HG03565 (cell line): ENCODE results near the gene PLXNA4.
"Not testable (repeated sequence)": the region's sequence is repeated elsewhere in the genome, so short reads cannot be mapped to it uniquely, and the experiment has no call there.

Source experiments
- ATAC-seq: cut with Tn5 transposase; IDR thresholded peaks from one replicate; pipeline ENCODE4 v1.9.1; 2021; ENCODE audit warnings: mild to moderate bottlenecking, moderate library complexity; ENCODE audit not compliant: unreplicated experiment

Gene PLXNA4

DNA sequence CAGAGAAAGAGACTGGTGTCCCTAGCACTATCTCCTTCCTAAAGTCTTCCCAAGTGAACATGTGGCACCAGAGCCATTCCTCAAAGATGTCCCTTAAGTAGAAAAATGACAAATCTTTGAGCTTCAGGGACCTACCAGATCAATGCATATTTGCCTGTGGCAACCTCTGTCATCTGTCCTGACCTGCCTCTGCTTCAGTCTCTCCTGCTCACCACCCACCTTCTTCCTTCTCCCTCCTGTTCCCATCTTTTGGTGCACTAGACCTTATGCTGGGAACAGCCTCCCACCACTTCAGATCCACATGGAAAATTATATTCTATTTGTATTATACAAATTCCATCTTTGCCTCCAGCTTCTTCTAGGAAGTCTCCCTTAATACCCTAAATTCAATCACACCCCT is 386.4 kb downstream of the PLXNA4 start:
- no peak for ATAC-seq

DNA sequence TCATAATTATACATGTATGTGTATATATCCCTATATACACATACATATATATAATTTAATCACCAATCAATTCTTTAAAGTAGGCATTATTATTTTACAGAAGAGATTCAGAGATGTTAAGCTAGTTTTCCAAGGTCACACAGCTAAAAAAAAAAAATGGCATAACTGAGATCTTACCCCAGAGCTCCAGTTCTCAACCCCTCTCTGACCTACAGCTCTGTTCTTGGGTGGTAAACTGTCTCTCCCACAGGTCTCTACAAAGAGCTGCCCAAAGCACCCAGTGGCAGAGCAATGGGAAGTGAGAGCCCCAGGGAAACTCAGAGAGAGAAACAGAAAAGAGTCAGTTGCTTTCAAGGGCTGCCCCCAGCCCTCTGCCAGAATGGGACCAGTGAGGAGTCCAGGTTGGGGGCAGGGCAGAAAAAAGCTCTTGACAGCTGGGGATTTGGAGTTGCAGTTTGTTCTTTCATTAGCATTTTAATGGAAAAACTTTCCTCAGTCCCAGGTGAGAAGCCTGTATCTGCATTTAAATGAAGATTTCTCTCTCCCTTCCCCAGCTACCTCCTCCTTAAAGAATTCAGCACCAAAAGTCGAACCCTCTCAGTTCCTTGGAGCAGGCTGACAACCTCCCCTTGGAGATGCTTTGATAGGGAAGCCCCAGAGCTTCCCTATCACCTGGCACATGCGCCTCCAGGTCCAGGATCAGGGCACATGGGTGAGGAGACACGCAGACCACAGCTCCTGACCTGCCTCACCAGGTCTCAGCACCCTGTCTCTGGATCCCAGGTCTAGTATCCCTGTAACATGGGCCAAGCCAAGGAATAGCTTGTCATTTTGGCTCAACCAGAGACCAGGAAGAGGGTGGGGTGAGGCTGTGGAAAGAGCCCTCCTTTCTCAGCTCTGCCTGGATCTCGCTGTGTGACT is 388.1 kb downstream of the PLXNA4 start:
- no peak for ATAC-seq

DNA sequence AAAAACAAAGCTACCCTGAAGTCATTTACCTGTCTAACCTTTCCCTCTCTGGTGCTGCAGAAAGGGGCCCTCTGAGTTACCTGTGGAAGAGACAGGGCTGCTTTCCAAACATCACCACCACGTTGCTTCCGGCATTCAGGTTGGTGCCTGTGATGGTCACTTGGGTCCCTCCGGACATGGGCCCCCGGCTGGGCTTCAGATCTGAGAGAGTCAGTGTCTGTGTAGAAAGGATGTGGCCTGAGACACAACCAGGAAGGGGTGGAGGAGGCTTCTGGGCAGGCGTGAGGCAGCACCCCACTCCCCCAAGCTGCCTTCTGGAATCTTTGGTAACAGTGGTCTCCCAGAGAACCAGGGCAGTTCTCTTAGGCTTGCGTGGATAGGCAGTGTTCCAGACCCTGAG is 388.9 kb downstream of the PLXNA4 start:
- no peak for ATAC-seq

DNA sequence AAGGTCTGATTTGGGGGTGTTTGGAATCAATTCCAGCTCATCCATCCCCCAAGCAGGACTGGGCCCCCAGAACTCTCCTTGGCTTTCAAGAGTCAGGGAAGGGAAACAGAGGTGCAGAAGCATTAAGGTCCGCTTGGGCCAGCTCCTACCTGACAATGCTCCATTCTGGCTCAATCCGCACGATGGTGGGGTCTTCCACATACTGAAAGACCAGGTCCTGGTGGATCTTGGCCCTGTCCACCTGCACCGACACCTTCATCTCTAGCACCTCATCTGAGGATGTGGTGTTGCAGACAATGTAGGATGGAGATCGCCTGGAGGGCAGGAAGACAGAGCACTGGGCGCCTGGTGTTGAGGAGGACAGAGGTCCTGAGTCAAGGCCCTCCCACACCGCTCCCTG is 391.1 kb downstream of the PLXNA4 start:
- no peak for ATAC-seq

DNA sequence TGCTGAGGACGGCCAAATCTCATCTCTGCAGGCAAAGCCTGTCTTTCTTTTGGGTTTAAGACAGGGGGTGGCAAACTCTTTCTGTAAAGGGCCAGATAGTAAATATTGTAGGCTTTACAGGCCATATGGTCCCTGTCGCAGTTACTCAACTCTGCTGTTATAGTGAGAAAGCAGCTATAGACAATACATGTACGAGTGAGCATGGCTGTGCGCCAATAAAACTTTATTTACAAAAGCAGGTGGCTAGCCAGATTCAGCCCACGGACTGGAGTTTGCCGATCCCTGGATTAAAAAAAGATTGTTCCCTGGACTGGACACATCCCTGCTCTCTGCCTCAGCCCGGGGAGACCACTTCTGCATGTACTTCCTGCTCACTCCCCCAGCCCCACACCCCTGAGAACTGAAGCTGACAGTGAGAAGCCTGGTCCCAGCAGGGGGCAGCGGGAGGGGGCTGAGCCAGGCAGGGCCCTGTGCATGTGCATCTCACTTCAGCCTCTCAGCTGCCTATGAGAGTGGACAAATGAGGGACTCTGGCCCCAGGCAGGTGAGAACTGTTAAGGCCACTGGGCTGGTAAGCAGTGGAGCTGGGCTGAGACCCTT is 392.4 kb downstream of the PLXNA4 start:
- no peak for ATAC-seq

DNA sequence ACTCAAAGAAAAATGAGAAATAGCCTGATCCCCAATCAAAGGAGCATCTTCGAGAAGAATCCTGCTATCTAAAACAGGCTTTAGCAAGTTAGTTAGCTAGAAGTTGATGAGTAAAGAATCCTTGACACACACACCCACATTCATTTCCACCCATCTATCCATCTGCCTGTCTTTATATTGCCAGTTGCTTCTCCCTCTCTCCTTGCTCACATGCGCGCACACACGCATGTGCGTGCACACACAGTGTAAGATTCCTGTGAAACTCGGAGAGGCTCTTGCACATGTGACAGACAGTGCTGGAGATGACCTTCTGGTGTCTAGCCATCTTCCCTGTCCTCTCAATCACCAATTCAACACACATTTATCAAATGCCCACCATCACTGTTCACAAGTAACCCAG is 393.3 kb downstream of the PLXNA4 start:
- no peak for ATAC-seq

DNA sequence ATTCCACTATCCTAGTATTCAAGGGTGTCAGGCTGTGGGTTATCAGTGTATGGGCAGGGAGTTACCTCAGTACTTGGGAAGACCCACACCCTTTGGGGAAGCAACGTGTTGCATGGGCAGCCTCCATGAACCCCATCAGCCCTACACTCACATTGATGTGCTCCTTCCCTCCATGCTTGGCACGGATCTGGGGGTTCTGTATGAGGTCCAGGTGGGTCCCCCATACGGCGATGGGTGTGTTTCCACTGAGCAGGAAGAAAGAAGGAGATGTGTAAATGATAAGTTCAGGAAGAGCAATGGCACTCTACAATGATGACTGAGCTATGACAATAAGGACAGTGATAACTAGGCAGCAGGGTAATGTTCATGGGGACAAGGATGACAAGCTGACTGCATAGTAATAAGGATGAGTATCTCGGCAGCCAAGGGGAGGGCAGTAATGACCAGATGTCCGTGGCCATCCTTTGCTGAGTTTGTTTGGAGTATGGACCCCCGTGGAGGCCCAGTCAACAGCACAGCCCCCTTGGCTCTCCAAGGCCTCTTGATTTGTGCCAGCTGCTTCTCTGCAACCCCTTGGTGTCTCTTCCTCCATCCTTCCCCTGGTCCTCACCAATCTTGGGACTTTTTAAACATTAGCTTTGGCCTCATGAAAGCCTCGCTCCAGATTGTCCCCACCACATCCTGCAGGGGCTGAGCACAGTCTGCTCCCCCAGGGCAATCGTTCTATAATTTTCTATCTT is 394.2 kb downstream of the PLXNA4 start:
- ATAC-seq = no peak

DNA sequence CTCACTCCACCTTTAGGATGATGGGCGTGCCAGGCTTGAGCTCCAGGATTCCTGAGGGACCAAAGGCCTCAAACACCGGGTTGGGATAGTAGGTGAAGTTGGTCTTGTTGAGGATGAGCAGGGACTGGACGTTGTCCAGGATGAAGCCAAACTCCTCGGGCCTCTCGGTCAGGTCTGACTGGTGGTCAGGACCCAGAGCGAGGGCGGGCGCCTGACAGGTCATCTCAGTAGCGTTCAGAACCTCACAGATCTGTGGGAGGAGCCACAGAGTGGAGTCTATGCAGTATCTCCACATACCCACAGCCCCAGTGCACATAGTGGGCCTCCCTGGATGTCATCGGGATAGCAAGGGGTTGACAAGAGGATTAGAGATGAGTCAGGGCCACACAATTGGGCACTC is 394.9 kb downstream of the PLXNA4 start:
- no peak for ATAC-seq

DNA sequence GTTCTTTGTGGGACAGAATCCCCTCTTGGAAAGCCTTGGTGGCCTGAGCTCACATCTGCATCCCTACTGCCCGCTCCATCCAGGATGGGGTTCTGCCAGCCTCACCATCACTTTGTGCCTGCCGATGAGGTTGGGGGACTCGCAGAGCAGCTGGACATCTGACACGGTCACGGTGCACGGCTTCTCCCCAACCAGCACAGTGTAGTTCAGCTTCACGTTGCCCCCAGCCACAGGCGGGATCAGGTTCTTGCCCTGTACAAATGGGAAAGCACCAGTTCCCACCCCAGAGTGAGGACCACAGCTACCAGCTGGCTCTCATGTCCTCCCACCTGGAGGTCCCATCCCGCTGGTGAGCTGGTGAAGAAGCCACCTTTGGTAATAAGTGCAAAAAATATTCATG is 395.8 kb downstream of the PLXNA4 start:
- ATAC-seq = no peak

DNA sequence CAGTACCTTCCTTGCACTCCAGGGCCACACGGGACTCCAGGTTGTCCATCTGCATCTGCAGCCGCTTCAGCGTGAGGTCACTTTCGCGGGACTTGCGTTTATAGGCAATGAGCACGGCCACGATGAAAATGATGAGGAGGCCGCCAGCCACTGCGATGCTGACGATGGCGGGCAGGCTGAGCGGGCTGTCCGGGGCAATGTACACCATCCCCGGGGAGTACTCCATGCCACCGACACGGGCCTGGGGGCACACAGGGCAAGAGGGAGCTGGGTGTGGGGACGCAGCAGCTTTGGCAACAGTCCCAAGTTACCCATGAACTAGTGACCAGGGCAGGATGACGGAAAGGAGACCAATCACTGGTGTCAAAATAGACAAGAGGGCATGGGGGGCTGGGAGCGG is 396.6 kb downstream of the PLXNA4 start:
- no peak for ATAC-seq

DNA sequence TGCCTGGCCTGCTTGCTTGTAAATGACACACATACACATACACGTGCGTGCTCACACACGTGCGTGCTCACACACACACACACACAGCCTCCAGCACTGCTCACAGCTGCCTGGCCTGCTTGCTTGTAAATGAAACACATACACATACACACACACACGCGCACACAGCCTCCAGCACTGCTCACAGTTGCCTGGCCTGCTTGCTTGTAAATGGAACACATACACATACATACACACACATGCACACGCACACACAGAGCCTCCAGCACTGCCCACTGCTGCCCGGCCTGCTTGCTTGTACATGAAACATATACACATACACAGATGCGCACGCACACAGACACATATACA is 397.2 kb downstream of the PLXNA4 start:
- no peak for ATAC-seq

DNA sequence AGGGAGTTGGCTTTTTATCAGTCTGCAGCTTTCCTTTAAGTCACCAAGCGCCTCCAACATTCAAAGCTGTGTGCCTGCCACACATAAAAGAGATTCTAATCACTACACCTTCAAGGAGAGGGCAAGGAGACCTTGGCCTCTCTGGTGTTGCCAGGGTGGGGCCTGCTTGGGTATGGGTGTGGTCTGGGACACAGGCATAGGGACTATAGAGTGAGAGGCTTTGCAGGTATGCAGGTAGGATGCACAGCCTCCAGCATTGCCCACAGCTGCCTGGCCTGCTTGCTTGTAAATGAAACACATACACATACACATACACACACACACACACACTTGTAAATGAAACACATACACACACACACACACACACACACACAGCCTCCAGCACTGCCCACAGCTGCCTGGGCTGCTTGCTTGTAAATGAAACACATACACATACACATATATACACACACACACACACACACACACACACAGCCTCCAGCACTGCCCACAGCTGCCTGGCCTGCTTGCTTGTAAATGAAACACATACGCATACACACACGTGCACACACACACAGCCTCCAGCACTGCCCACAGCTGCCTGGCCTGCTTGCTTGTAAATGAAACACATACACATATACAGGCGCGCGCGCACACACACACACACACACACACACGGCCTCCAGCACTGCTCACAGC is 397.7 kb downstream of the PLXNA4 start:
- not testable (repeated sequence) for ATAC-seq

DNA sequence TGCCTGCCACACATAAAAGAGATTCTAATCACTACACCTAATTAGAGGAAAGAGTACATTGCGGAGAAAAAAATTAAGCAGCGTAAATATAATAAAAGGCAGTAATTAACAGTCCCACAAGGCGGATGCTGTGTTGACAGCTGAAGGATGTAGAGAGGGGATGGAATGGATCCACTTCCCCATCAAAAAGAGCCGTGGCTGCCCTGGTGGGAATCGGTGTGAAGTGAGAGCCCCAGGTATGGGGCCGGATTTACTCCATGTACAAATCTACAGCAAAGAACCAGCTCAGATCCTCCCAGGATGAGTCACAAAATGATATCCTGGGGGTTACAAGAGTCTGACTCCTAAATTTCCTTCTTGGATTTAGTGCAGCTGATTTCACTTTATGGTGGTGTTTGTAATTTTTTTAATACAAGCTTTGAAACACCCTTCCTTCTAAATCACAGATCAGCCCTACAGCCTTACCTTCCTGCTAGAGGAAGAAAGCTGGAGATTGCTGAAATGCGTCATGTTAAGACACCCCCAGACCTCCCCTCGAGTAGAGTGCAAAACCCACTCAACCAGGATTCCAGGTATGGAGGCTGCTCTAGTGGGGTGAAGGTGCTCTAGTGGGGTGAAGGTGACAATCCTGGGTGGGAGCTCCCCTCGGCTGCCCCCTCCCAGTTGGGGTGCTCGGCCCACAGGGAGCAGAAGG is 398.4 kb downstream of the PLXNA4 start:
- no peak for ATAC-seq

DNA sequence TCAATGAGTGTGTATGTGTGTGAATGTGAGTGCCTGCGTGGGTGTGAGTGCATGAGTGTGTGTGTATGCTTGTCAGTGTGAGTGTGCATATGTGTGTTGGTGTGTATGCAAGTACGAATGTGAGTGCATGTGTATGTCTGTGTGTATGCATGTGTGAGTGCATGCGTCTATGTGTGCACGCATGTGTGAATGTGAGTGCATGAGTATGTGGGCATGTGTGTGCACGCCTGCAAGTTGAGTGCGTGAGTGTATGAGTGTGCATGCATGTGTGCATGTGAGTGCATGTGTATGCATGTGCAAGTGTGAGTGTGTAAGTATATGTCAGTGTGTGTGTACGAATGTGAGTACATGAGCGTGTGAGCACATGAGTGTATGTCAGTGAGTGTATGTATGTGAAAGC is 399.6 kb downstream of the PLXNA4 start:
- no peak for ATAC-seq

DNA sequence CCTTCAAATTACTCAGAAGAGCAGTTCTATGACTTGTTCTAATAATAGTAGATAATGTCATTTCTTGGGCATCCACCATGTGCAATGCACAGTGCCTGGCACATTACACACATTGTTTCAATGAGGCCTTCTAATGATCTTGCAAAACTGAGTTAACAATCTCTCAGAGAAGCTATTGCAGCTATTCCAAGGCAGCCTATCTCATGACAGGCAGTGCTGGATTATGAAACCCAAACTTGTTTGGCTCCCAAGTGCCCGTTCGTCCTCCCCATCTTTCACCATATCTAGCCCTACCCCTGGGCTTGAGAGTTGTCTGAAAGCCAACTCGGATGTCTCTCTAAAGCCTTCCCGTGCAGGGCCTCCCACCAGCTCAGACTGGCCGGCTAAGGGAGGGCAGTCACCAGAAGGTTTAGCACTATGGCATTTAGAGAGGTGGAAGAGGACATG is 405.1 kb downstream of the PLXNA4 start:
- ATAC-seq = no peak

DNA sequence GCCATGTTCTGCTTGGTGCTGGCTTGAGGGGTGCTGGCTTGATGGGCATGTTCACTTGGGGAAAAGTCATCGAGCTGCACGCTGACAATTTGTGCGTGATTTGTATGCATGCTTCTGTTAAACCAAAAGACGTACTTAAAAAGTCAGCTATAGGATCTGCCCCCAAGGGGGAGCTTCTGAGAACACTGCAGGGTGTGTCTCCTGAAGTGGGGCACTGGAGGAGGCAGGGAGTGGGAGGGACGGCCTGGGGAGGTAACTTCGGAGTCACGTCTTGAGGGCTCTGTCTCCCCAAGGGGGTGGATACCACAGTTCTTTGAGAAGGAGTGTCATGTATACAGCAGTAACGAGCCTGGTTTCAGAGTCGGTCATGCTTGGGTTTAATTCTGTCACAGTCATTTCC is 406.5 kb downstream of the PLXNA4 start:
- ATAC-seq = no peak

DNA sequence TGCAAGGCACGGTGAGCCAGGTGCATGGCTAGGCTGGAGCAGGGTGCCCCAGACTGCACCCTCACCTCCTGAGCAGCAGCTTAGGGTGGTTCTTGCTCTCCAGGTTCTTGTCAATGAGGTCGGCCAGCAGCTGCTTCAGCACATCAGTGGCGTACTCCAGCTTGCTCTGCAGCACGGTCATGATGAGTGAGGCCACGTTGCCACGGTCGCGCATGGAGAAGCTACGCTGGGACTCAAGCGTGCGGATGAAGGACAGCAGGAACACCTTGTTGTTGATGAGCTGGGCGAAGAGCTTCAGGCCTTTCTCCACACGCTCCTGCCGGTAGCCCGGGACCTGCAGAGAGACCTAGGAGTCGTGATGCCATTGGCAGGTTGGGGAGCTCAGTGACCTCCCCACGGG is 408.0 kb downstream of the PLXNA4 start:
- no peak for ATAC-seq

DNA sequence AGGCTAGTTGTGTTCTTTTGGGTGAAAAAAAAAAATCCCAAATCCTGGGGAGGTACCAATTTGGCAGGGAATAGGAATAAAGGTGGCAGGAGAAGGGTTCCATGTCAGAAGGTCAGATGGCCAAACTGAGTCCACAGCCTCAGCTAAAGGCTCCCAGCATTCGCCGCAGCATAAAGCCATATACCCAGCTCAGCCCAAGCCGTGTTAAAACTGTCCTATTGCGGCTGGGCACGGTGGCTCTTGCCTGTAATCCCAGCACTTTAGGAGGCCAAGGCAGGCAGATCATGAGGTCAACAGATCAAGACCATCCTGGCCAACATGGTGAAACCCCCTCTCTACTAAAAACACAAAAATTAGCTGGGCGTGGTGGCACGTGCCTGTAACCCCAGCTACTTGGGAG is 410.6 kb downstream of the PLXNA4 start:
- not testable (repeated sequence) for ATAC-seq

DNA sequence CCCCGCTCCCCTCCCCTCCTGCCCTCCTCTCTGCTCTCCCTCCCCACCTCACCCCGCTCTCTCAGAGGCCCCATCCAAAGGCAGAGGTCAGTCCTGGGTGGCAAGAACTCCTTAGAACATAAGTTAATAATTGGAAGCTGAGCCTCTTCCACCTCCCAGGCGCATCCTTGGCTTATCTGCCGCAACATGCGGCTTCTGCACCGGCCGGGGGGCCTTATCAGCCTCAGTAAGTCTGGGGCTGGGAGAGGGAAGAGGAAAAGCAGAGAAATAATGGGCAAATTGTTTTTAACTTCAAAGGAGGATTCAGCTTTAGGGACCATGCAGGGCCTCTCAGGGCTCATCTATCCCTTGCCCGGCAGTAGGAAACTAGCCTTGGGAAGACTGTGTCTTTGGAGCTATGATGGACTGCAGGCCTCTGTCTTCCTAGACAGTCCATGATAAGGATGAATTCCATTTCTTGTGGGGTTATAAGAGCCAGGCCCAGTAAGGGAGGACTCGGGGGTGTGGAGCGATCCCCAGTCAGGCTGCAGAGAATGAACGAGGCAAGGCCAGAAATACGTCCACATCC is 411.6 kb downstream of the PLXNA4 start:
- ATAC-seq = no peak

DNA sequence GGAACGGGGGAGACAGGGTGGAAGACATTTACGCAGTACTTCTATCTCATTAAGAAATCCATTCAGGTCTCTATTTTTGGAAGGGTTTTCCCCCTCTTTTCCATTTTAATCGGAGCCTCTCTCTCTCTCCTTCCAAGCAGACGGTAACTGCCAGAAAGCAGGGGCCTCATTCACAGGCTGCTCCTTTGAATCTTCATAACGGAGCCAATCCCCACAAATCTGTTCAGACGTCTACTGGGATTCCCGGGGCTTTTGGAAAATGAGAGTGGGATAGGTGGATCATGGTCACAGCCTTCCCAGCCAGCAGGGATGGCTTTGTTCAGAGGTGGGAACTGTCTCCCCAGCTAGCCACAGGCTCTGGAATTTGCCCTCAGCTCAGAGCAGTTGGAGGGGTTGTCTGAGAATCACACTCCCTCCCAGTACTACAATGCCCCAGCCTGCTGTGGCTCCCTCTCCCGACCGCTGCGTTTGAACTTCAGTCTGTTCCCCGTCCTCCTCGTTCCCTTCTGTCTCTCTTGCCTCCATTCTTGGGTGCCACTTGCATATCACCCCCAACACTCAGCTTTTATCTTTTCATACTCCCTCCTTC is 413.6 kb downstream of the PLXNA4 start:
- ATAC-seq = no peak
